EH (cell line): ENCODE results near the gene OLFM3.

Source experiments
- DNase-seq: peaks from one replicate; pipeline ENCODE4 v3.0.0-alpha.2; 2015; ENCODE audit warnings: low read depth

OLFM3 gene

GRCh38 chr1:101847626-101848025 lies 149.1 kb downstream of the OLFM3 start:
- DNase-seq = no peak

GRCh38 chr1:101846820-101847219 lies 149.9 kb downstream of the OLFM3 start:
- DNase-seq = no peak

- DNase-seq = no peak
These were observed 153.6 kb downstream of the OLFM3 start for GRCh38 chr1:101843160-101843559.

- no peak for DNase-seq
These were observed 154.9 kb downstream of the OLFM3 start for GRCh38 chr1:101841824-101842223.

- no peak for DNase-seq
These were observed 160.7 kb downstream of the OLFM3 start for GRCh38 chr1:101835988-101836387.

- DNase-seq = no peak
These were observed 163.4 kb downstream of the OLFM3 start for GRCh38 chr1:101833312-101833711.

GRCh38 chr1:101826416-101826815 lies 170.3 kb downstream of the OLFM3 start:
- no peak for DNase-seq

- peak; percentile 32 for DNase-seq
These were observed 176.7 kb downstream of the OLFM3 start for GRCh38 chr1:101820071-101820470.

GRCh38 chr1:101816262-101816661 lies 180.5 kb downstream of the OLFM3 start:
- DNase-seq = no peak

- DNase-seq = no peak
These were observed 198.3 kb downstream of the OLFM3 start for GRCh38 chr1:101798417-101798816.

- DNase-seq = no peak
These were observed 199.0 kb downstream of the OLFM3 start for GRCh38 chr1:101797722-101798121.

GRCh38 chr1:101781201-101781831 lies 215.4 kb downstream of the OLFM3 start:
- DNase-seq = no peak

- no peak for DNase-seq
These were observed 227.2 kb downstream of the OLFM3 start for GRCh38 chr1:101769520-101769919.

- no peak for DNase-seq
These were observed 238.7 kb downstream of the OLFM3 start for GRCh38 chr1:101757985-101758384.

- DNase-seq = no peak
These were observed 240.3 kb downstream of the OLFM3 start for GRCh38 chr1:101756411-101756810.
